Measurements from ENCODE around the gene TUBA3E.
"Not testable (repeated sequence)": the region's sequence is repeated elsewhere in the genome, so short reads cannot be mapped to it uniquely, and the experiment has no call there.

The TUBA3E gene

DNA sequence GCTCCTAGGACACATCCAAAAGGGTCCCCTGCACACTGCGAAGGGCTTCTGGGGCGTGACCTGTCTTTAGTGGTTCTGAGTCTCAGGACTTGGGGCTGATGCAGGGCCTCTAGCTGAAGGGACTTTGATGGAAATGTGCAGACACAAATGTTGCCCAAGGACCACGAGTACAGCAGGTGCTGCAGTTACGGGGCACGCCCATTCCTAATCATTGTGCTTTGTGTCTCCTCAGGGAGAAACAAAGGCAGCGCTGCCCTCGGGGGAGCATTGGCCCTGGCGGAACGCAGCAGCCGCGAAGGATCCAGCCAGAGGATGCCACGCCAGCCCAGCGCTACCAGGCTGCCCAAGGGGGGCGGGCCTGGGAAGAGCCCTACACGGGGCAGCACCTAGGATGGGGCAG, 8.0 kb downstream of the TUBA3E start:
- no peak for DNase-seq

GRCh38 chr2:130188958-130189357, 9.3 kb downstream of the TUBA3E start:
- DNase-seq = not testable (repeated sequence)

- DNase-seq = not testable (repeated sequence)
Measured at GRCh38 chr2:130187859-130188792, 10.1 kb downstream of the TUBA3E start.

- no peak for DNase-seq
Measured at GRCh38 chr2:130187268-130187667, 11.0 kb downstream of the TUBA3E start.

DNA sequence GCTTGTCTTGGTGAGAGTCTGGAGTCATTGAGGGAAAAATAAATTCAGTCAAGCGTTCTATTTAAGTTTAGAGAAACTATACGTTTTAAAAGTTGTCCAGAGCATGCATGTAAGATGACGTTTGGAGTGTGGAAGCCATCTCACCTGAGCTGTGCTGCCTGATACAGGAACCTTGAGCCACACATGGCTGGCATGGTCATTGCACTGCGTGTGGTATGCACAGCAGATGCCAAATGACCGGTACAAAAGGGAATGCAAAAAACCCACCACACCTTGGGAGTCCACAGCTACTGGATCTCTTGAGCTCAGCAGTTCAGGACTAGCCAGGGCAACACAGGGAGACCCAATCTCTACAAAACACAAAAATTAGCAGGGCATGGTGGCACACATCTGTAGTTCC, 11.8 kb downstream of the TUBA3E start:
- DNase-seq = no peak

- no peak for DNase-seq
Measured at GRCh38 chr2:130185896-130186295, 12.3 kb downstream of the TUBA3E start.

DNA sequence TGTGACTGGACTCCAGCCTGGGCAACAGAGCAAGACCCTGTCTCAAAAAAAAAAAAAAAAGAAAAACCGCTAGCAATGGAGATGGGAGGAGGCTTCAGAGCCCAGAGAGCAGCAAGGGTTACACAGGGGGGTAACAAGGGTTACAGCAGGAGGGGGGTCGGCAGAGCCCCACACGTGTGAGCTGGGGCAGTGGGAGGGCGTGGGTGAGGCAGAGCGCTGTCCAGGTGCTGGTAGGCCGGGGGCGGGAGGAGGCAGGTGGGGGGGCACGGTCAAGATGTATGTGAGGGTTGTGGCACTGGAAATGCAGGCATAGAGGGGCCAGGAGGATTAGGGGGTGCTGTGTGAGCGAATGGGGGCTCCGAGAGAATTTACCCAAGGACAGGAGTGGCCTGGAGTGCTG, 12.8 kb downstream of the TUBA3E start:
- DNase-seq = no peak

DNA sequence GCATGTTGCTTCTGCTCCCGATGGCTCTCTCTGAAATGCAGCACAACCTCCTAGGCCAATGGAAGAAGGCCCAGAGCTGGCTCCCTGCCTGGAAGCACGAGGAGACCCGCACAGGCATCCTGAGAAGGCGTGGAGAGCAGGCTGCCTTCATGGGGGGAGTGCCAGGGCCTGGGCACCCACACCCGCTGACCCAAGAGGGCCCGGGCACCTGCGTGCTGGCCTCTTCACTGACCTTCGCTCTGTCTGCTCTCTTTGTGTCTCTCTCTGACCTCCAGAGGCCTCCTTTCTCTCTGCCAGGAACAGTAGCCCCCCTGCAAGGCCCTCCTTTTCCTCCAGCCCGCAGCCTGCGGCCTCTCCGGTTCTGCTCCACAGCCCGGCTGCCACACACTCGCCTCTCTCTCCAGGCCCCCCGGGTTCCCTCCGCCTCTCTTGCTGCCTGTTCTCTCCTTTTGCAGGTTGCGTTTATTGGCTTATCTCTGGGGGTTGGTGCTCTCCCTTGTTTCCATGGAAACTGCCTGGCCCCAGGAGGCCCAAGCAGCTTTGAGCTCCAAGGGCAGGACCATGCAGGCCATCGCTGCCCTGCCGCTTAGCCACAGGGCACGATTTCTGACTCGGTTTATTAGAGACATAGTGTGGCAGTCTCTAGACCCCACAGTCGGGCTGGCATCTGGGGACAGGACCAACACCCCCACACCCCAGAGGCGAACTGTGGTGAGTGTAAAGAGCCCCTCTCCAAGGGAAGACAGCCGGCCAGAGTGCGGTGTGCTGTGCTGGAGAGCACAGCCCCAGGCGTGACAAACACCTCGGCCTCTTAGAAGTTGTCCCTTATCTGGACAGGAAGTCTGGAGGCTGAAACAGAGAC, 14.5 kb downstream of the TUBA3E start:
- no peak for DNase-seq

DNA sequence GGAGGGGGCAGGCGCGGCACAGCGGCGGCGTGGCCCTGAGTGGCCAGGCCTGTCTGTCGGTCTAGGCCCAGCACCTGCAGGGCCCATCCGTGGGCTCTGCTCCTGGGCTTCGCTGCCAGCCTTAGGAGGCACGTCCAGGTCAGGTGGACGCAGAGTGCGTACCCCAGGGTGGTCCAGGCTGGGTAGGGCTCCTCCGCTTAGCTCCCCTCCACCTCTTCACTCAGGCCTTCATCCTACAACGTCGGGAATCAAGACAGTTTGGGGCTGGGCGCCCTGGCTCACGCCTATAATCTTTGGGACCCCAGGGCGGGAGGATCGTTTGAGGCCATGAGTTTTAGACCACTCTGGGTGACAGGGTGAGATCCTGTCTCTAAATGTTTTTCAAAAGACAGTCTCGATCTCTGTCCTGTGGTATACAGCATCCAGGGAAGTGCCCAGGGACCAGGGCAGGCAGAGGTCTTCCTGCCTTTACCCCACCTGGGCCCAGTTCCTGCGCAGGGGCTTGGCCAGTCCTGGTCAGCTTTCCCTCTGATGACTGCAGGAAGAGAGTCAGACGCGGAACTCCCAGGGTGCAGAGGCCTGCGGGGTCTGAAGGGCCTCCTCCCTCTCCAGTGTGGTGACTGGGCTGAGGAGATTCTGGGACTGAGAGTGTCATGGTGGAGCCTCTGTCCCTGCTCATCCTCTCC, 15.3 kb downstream of the TUBA3E start:
- not testable (repeated sequence) for DNase-seq

DNA sequence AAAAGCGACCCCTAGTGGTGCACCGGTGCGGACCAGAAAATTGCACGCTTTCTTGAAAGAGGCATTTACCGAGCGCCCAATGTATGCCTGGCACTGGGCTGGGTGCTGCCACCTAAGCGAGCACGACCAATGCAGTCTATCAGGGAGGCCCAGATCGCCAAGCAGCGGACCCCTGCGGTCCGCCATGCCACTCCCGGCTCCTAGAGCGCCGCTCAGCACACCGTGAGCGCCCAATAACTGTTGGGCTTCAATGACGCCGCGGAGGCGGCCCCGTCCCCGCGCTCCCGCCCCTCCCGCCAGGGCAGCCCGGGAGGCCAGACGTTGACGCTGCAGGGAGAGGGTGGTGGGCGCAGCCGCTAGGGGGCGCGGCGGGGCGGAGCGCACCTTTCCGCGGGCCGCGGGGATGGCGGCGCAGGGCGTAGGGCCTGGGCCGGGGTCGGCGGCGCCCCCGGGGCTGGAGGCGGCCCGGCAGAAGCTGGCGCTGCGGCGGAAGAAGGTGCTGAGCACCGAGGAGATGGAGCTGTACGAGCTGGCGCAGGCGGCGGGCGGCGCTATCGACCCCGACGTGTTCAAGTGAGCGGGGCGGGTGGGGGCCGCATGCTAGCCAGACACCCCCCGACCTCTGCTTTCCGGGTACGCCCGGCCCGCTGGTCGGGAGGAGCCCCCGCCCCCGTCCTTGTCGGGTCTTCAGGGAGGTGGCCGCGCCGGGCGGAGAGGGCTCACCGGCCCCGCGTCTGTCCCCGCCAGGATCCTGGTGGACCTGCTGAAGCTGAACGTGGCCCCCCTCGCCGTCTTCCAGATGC, 16.2 kb downstream of the TUBA3E start, which contains the start of gene MZT2B:
Gene MZT2B, plus strand, starts transcription at position 383 of the 803 bp plus-strand sequence. Its CDS starts 21 bp downstream, at position 404.
- DNase-seq = peak; percentile 85

GRCh38 chr2:130181325-130181879, 16.8 kb downstream of the TUBA3E start, which contains the start of gene SMPD4:
Gene SMPD4, minus strand, starts transcription at chr2:130181602. Its CDS starts 5,010 bp downstream, at chr2:130176592.
- peak; percentile 92 for DNase-seq

- DNase-seq = not testable (repeated sequence)
Measured at GRCh38 chr2:130180404-130181324, 17.6 kb downstream of the TUBA3E start.

GRCh38 chr2:130174866-130175265, 23.4 kb downstream of the TUBA3E start:
- not testable (repeated sequence) for DNase-seq

- DNase-seq = no peak
Measured at GRCh38 chr2:130169896-130170295, 28.3 kb downstream of the TUBA3E start.

DNA sequence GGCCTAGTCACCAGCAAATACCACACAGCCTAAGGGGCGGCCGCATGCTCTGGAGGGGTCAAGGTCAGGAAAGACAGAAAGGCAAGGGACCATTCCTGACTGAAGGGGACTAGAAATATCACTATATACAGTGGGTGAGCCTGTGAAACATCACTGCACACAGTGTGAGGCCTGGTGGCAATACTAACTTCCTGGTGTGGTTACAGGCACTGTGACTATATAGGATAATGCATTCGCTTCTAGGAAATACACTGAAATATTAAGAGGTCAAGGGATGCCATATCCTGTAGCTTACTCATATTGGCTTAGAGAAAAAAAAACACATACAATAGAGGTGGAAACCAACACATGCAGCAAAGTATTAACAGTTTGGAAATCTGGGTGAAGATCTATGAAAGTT, 29.1 kb downstream of the TUBA3E start:
- DNase-seq = not testable (repeated sequence)

- not testable (repeated sequence) for DNase-seq
Measured at GRCh38 chr2:130166611-130167010, 31.6 kb downstream of the TUBA3E start.

GRCh38 chr2:130165293-130166016, 32.8 kb downstream of the TUBA3E start:
- no peak for DNase-seq

DNA sequence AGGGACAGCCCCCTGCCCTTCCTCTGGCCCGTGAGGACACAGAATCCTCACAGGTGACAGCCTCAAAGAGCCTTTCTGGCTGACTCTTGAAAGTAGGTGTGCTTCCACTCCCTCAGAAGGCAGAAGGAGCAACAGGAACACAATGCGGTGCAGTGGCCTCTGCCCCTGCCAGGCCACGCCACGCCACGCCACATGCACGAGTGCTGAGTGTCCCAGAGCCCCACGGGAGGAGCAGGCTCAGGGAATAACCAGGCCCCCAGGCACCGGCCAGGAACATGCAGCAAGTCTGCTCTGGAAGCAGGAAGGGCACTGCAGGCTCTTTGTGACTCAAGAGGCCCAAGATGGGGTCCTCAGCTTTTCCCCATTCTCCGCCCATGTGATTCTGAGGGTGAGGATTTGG, 35.3 kb downstream of the TUBA3E start:
- DNase-seq = no peak

GRCh38 chr2:130162486-130162885, 35.8 kb downstream of the TUBA3E start:
- DNase-seq = not testable (repeated sequence)
